NCI-H2107 treated with DMSO at 0.1 percent for 48 hours (cell line): ENCODE measurements around the gene COL11A2.
"Not testable (repeated sequence)": the region's sequence is repeated elsewhere in the genome, so short reads cannot be mapped to it uniquely, and the experiment has no call there.

ENCODE experiments used
- DNase-seq: peaks from one replicate; lab custom pipeline; 2025; ENCODE audit not compliant: unreplicated experiment; lab: John Stamatoyannopoulos, UW

Gene COL11A2

DNA sequence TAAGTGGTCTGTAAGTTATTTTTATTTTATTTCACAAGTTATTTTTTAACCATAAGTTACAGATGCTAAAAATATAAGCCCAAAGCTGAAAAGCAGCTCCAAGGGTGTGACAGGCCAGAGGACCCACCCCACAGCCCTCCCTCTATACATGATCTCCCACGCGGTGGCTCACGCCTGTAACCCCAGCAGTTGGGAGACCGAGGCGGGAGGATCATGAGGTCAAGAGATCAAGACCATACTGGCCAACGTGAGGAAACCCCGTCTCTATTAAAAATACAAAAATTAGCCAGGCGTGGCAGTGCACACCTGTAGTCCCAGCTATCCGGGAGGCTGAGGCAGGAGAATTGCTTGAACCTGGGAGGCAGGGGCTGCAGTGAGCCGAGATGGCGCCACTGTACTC lies 32.2 kb downstream of the COL11A2 start:
- DNase-seq = no peak

- DNase-seq = no peak
Measured at GRCh38 chr6:33156964-33157363, 35.3 kb downstream of the COL11A2 start.

DNA sequence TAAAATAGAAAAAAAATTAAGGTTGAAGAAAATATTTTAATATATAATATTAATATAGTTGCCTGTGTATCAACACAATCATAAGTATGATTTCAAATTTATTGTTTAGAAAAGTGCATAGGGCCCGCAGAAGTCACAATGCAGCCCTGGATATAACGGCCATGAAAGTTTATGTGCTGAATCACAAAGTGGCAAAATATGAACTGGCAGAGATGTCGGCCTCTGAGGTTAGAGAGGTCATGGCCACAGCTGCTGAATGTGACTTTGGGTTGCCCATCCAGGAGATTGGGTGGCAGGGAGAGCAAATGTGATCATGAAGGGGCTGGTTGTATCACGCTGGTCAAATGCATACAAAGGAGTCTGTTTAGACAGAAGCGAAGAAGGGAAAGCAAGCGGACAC lies 35.7 kb downstream of the COL11A2 start:
- no peak for DNase-seq

DNA sequence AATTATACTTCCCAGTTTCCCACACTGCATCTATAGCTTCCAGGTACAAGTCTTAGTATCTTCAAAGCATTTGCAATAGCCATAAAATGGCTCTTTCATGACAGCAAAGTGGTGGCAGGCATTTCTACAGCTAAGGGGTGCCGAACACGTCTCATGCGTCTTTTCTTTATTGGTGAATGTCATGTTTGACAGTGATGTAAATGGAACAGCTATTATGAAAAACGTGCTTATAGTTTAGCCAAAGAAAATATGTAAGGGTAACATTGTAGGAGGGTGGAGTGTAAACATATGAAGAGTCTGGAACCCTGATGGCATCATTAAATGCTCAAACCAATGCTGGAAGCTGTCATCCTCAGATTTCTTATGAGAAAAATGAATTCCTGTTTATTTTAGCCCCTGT lies 37.9 kb downstream of the COL11A2 start:
- DNase-seq = no peak

DNA sequence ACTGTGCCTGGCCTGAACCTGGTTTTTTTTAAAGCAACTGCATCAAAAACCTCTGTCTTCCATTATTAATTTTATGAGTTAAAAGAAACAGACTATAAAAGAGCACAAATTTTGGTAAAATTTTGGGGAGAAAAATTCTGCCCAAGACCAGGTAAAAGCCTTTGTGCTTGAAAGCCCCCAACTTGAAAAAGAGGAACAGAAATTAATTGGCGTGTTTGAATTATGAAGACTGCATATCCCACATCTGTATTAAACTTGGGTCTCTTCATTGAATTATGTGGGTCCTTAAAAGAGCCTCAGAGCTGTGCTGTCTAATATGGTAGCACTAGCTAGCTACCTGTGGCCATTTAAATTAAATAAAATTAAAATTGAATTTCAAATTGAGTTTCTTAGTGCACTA lies 41.2 kb downstream of the COL11A2 start:
- no peak for DNase-seq

DNA sequence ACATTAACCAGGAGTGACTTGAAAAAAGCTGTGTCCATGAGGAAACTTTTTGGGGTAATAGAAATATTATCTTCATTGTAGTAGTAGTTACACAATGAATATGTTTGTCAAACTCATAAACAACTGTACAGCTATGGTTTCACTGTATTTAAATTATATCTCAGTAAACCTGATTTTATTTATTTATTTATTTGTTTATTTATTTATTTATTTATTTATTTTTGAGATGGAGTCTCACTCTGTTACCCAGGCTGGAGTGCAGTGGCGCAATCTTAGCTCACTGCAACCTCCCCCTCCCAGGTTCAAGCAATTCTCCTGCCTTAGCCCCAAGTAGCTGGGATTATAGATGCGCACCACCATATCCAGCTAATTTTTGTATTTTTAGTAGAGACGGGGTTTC lies 41.7 kb downstream of the COL11A2 start:
- DNase-seq = not testable (repeated sequence)

GRCh38 chr6:33147807-33148666 lies 44.2 kb downstream of the COL11A2 start:
- peak; percentile 4 for DNase-seq

DNA sequence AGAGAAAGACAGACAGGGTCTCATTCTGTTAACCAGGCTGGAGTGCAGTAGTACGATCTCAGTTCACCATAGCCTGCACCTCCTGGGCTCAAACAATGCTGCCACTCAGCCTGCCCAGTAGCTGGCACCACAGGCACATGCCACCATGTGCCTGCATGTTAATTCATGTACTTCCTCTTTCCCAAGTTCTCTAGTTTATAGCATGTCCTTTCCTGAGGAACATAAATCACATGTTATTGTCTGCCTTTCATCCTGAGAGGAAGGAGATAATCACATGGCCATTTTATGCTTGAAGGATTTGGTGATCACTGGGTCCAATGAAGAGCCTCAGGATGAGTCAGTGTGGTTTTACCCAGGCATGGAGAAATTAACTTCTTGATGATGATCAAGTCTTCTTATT lies 47.9 kb downstream of the COL11A2 start:
- DNase-seq = no peak

DNA sequence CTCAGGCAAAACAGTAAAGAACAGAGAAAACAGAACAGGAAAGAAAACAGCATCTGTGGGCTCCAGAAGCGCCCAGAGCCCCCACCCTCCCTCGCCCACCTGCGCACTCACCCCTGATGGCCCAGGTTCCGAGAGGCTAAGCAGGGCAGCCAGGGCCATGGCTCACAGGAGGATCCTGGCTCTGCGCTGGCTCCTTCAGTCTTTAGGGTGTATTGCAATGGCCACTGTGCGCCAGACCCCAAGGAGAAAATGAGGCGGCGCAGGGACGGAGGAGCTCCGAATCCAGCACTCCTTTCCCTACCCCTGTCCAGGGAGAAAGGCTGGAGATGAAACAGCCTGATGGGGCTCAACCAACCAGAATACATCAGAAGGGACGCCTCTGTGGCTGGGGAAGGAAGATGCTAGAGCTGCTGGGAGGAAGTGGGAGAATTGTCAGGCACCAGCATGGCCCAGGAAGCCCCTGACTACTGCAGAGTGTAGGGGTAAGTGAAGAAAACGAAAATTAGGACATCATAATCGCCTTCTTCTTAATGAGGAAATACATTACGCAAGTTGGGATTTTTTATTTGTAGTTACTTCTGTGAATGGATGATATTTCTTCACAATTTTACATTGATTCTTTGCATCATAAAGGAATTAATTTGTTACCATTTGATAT lies 49.0 kb downstream of the COL11A2 start:
- no peak for DNase-seq

GRCh38 chr6:33142501-33143070 lies 49.7 kb downstream of the COL11A2 start:
- no peak for DNase-seq

- no peak for DNase-seq
Measured at GRCh38 chr6:33140556-33140955, 51.7 kb downstream of the COL11A2 start.

GRCh38 chr6:33139596-33140206 lies 52.6 kb downstream of the COL11A2 start:
- DNase-seq = no peak

DNA sequence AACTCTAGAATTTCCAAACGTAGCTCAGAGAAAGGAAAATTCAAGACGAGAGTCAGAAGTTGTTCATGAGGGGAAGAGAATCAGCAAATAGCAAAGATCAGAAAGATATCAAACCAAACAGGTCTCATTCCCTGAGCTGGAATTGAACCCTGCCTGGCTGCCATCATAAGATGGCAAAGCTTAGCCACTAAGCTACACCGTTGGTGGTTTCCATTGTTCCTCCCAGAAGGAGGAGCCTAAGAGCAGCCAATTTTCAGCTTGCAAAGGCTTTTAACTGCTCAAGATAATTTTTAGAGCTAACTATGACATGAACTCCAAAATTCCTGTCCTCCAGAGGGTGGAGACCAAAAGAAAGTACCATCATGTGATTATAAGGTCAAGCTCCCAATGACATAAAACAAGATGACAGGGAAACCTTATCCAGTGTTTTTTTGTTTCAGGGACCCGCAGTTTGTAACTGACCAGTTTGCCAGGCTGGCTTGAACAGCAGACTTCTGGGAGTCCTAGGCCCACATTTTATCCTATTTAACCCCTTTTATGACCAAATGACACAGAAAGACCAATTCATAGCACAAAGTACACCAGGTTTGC lies 55.9 kb downstream of the COL11A2 start:
- DNase-seq = no peak

DNA sequence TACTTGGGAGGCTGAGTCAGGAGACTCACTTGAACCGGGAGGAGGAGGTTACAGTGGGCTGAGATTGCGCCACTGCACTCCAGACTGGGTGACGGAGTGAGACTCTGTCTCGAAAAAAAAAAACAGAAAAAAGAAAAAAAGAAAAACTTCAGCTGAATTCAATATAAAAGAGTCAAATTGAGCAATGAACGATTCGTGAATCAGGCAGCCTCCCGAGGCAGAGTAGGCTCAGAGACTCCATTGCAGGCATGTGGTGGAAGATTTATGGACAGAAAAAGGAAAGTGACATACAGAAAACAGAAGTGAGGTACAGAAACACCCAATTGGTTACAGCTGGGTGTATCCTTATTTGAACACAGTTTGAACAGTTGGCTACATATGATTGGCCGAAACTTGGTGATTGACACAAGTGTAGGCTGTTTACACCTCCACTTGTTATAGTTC lies 60.2 kb downstream of the COL11A2 start:
- no peak for DNase-seq

- DNase-seq = no peak
Measured at GRCh38 chr6:33128318-33128717, 63.9 kb downstream of the COL11A2 start.

DNA sequence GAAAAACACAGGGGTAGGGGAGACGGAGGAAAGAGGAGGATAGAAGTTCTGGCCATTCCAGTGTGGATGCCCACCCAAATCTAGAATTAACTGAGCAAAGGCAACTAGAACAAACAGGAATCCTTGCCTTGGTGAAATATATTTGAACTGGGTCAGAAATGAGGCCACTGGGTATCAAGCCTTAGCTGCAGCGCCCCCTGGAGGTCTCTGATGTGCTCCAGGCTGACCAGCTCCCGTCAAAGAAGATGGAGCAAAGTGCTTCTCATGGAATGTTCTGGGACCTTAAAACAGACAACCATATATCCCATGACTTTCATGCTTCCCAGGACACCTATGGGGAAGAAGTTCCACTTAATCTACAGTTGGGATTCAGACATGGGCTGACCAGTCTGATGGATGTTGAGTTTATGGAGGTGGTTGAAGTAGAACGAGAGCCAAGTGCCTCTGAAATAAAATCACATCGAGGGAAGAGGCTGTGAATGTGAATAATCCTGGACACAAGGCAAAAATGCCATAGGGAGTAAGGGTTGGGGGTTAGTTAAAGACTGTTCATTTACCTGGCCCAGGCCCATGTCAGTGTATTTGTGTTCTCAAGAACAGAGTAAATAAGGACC lies 66.1 kb downstream of the COL11A2 start:
- DNase-seq = no peak

- DNase-seq = no peak
Measured at GRCh38 chr6:33124947-33125346, 67.3 kb downstream of the COL11A2 start.

DNA sequence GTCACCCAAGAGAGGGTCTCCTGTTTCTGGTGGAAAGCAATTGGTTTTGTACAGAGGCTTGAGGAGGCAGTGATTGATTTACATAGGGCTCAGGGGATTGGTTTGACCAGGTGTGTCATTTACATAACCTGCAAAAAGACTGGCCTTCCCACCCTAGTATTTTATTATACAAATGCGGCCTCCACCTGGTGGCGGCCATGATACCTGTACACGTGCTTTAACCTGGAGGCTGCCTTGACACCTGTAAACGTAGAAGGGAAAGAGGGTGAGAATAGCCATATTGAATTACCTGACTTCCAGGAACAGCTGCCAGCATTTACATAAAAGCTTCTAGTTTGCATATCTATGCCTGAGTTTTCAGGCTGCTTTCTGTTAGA lies 67.8 kb downstream of the COL11A2 start:
- DNase-seq = no peak

DNA sequence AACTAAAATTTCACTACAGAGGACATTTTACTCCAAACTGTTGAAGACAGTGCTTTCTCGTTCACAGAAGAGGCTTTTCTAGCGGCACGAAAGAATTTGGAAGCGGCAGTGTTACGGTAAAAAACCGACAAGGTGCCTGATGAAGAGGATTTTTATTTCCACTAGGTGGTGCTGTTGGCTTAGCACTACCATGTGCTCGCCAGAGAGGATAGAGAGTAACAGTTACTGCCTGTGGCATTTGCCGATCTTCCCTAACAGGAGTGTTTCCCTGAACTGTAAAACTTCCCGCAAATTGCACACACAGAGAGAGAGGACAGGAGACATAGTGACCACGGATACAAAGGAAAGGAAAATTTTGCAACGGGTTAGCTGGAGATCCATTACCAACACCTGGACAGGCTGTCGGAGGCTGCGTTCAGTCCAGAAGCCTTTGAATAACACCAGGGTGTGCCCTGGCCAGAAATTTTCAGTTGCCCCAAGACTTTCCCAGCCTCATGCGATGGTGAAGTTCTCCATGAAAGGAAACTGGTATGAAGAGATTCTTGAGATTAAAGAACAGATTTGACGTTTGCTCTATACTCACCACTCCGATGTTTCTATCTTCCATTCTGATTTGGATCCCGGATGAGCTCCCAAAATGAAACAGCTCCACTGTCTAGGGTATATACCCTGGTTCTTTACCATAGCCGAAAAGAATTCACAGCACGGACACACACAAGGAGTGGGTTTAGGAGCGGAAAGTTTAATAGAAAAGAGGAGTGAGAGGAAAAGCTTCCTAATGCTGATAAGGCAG lies 68.3 kb downstream of the COL11A2 start:
- no peak for DNase-seq

GRCh38 chr6:33123181-33123580 lies 69.1 kb downstream of the COL11A2 start:
- no peak for DNase-seq
